ENCODE results near the gene FN1.
A peak's percentile ranks its signal among the peaks of the same experiment; 100 is the strongest.

Gene FN1

DNA sequence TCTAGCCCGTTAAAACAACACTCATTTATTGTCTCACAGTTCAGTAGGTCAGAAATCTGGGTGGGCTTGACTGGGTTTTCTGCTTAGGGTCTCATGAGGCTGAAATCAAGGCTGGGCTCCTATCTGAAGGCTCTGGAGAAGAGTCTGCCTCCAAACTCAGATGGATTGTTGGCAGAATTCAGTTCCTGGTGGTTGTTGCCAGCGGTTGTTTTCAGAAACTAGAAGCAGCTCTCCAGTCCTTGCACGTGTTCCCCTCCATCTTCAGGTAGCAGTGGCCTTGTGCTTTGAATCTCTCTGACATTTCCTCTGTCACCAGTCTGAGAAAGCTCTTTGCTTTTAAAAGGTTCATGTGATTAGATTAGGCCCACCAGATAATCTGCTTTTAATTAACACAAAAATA is 20.1 kb upstream of the FN1 start:
- DNase-seq (ENCODE audit: low read depth, low spot score): no peak
- TF ChIP-seq, protein P1, sequence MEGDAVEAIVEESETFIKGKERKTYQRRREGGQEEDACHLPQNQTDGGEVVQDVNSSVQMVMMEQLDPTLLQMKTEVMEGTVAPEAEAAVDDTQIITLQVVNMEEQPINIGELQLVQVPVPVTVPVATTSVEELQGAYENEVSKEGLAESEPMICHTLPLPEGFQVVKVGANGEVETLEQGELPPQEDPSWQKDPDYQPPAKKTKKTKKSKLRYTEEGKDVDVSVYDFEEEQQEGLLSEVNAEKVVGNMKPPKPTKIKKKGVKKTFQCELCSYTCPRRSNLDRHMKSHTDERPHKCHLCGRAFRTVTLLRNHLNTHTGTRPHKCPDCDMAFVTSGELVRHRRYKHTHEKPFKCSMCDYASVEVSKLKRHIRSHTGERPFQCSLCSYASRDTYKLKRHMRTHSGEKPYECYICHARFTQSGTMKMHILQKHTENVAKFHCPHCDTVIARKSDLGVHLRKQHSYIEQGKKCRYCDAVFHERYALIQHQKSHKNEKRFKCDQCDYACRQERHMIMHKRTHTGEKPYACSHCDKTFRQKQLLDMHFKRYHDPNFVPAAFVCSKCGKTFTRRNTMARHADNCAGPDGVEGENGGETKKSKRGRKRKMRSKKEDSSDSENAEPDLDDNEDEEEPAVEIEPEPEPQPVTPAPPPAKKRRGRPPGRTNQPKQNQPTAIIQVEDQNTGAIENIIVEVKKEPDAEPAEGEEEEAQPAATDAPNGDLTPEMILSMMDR (IDR thresholded peaks at IDR 0.05; ENCODE audit: insufficient read depth, low read length, missing control alignments): no peak
- ChIA-PET POLR2A (no interaction called here), CTCF (interaction anchor here (2.2 to 6.6 kb wide), 2 partner anchors 8 to 13 kb away, joined by 10 to 72 read pairs; no protein-coding TSS in a partner anchor)
- no peak overlapping the region for H3K4me3 ChIP-seq (ENCODE audit: low read depth, low read length)

DNA sequence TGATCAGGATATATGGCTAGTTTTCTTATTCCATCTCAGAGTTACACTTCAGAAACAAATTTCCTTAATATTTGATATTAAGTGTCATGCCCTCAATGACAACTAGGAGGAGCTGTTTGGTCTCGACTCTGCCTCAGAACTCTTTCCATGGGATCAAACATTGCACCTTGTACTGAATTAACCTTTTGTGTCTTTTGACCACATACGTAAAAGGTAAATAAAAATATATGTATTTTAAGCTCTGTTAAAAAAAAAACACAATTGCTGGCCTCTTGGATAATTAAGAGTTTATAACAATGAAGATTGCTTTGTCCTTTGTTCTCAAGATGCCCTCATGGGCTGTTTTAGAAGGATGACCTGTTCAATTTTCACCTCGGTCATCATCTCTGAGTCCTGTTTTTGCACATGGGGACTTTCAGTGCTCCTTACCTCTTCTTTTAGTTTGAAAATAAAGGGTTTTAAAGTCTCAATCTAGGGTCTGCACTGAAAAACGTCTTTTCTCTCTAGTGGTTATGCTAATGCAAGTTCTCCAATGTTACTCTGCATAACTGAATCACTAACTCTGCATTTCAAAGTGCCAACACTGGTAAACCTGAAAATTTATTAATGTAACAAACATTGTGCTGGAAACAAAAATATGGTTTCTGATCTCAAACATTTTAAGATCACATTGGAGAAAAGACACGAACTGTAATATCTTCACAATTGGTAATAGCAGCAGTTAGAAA is 18.8 kb upstream of the FN1 start:
- DNase-seq (ENCODE audit: low read depth, low spot score): no peak
- H3K4me3 ChIP-seq (ENCODE audit: low read depth, low read length): no peak overlapping the region
- CTCF ChIA-PET: interaction anchor here (0.6 to 6.6 kb wide), 30 partner anchors 10 to 464 kb away, joined by 3 to 72 read pairs (median 4); no protein-coding TSS in a partner anchor
- POLR2A ChIA-PET: interaction anchor here (0.6 kb wide), 1 partner anchor 230 kb away, joined by 4 read pairs; no protein-coding TSS in a partner anchor
- TF ChIP-seq, protein P1 (IDR thresholded peaks at IDR 0.05; ENCODE audit: insufficient read depth, low read length, missing control alignments): peak; percentile 55

DNA sequence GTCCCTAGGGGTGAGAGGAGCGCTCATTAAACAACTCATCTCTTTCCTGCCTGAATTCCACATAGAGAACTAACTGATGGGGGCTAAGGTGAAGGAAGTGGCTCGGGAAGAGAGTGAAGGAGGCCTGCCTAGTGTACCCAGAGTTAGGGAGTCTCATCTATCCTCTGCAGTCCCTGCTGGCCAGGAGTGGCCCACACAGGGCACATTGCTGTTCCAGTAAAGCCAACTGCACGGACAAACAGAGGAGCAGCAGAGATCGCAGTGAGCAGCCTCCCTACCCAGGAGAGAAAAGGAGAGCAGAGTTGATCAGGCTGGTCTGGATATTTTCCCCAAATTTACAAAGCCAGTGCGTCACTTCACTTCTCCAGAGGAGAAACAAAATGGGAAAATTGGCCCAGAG is 16.9 kb upstream of the FN1 start:
- POLR2A ChIA-PET: no interaction called here
- H3K4me3 ChIP-seq (ENCODE audit: low read depth, low read length): no peak overlapping the region
- TF ChIP-seq, protein P1 (IDR thresholded peaks at IDR 0.05; ENCODE audit: insufficient read depth, low read length, missing control alignments): no peak
- no peak for DNase-seq (ENCODE audit: low read depth, low spot score)
- CTCF ChIA-PET: interaction anchor here (1.0 to 6.6 kb wide), 7 partner anchors 9 to 466 kb away, joined by 3 to 72 read pairs (median 4); no protein-coding TSS in a partner anchor

DNA sequence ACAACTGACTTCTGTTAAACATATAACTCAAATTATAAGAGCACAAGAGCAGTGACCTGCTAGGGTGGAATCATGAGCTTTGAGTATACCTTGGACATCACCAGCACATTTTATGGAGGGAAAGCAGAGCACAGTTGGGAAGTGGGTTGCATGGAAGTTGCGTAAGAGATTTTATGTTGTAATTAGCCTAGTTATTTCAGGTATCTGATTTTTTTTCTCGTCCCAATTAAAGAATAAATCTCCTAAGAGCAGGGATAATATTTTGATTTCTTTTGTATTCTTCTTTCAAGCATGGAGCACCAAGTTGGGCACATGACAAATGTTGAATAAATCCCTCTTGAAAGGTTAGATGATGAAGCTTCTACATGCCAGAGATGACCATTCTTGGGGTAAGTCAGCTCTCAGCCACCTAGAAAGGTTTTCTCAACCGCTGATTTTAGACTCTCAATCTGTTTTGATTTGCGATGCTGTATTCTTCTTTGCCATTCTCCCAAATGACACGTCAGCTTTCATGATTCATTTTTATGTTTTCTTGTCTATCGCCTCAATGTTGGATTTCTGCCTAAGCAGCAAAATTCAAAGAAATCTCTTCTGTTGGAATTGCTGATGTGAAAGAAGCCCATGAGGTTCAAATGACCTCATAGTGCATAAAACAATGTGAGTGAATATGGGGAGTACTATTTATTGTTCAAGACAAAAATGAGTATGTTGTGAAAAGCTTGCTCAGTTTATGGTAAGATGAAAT is 15.3 kb upstream of the FN1 start:
- no peak for DNase-seq (ENCODE audit: low read depth, low spot score)
- POLR2A ChIA-PET: no interaction called here
- TF ChIP-seq, protein P1 (IDR thresholded peaks at IDR 0.05; ENCODE audit: insufficient read depth, low read length, missing control alignments): no peak
- H3K4me3 ChIP-seq (ENCODE audit: low read depth, low read length): no peak overlapping the region
- CTCF ChIA-PET: interaction anchor here (0.8 to 6.6 kb wide), 6 partner anchors 8 to 93 kb away, joined by 3 to 72 read pairs (median 4); no protein-coding TSS in a partner anchor

DNA sequence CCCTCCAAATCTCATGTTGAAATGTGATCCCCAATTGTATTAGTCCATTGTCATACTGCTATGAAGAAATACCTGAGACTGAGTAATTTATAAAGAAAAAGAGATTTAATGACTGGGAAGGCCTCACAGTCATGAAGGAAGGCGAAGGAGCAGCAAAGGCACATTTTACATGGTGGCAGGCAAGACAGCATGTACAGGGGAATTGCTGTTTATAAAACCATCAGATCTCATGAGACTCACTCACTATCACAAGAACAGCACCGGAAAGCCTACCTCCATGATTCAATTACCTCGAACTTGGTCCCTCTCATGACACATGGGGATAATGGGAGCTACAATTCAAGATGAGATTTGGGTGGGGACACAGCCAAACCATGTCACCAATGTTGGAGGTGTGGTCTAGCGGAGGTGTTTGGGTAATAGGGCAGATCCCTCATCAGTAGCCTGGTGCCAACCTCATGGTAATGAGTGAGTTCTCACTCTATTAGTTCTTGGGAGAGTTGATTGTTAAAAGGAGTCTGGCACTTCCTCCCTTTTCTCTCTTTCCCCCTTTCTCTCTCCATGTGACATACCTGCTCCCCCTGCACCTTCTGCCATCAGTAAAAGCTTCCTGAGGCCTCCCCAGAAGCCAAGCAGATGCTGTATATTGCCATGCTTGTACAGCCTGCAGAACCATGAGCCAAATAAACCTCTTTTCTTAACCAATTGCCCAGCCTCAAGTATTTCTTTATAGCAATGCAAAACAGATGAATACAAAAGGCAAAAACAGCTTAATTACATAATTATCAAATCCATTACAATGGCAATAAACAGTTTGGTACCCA is 14.5 kb upstream of the FN1 start:
- DNase-seq (ENCODE audit: low read depth, low spot score): no peak
- ChIA-PET CTCF (interaction anchor here (0.8 to 6.6 kb wide), 3 partner anchors 7 to 35 kb away, joined by 4 to 72 read pairs (median 4); no protein-coding TSS in a partner anchor), POLR2A (no interaction called here)
- TF ChIP-seq, protein P1 (IDR thresholded peaks at IDR 0.05; ENCODE audit: insufficient read depth, low read length, missing control alignments): no peak
- no peak overlapping the region for H3K4me3 ChIP-seq (ENCODE audit: low read depth, low read length)

Measured in AG04449 (cell line).